HEK293 (cell line): Measurements from ENCODE around the gene PKIB.

ENCODE experiments used
- ELK4 ChIP-seq: IDR thresholded peaks from 2 replicates; pipeline ENCODE4 v1.6.1; 2011; ENCODE audit warnings: mild to moderate bottlenecking, low read depth, low read length, borderline replicate concordance
- FEZF1 ChIP-seq: fragments of 450-650 bp; formaldehyde crosslinking; IDR thresholded peaks from 2 replicates; pipeline ENCODE4 v1.5.1; 2016; ENCODE audit warnings: missing biosample characterization, missing genetic modification characterization
- GLI4 ChIP-seq: fragments of 450-650 bp; formaldehyde crosslinking; IDR thresholded peaks from 2 replicates; pipeline ENCODE4 v1.5.1; 2016; ENCODE audit warnings: missing biosample characterization, missing genetic modification characterization
- HIC1 ChIP-seq: fragments of 450-650 bp; formaldehyde crosslinking; IDR thresholded peaks from 2 replicates; pipeline ENCODE4 v1.5.1; 2016; ENCODE audit warnings: missing biosample characterization, missing genetic modification characterization
- HOXA7 ChIP-seq: sonication (generic); formaldehyde crosslinking; IDR thresholded peaks from 2 replicates; pipeline ENCODE4 v1.8.1; 2022; ENCODE audit warnings: missing genetic modification reagents, borderline replicate concordance
- INSM2 ChIP-seq: fragments of 450-650 bp; formaldehyde crosslinking; IDR thresholded peaks from 2 replicates; pipeline ENCODE4 v1.5.1; 2016; ENCODE audit warnings: missing biosample characterization, missing genetic modification characterization
- KLF16 ChIP-seq: fragments of 450-650 bp; formaldehyde crosslinking; IDR thresholded peaks from 2 replicates; pipeline ENCODE4 v1.5.1; 2017; ENCODE audit warnings: missing biosample characterization, missing genetic modification characterization
- MYNN ChIP-seq: fragments of 450-650 bp; formaldehyde crosslinking; IDR thresholded peaks from 2 replicates; pipeline ENCODE4 v1.5.1; 2016; ENCODE audit warnings: missing biosample characterization, missing genetic modification characterization, borderline replicate concordance
- PRDM10 ChIP-seq: fragments of 450-650 bp; formaldehyde crosslinking; IDR thresholded peaks from 2 replicates; pipeline ENCODE4 v1.5.1; 2016; ENCODE audit warnings: missing biosample characterization, missing genetic modification characterization
- PRDM6 ChIP-seq: fragments of 450-650 bp; formaldehyde crosslinking; IDR thresholded peaks from 2 replicates; pipeline ENCODE4 v1.5.1; 2017; ENCODE audit warnings: missing biosample characterization, missing genetic modification characterization
- SP7 ChIP-seq: fragments of 450-650 bp; formaldehyde crosslinking; IDR thresholded peaks from 2 replicates; pipeline ENCODE4 v1.5.1; 2016; ENCODE audit warnings: missing biosample characterization, missing genetic modification characterization
- YY1 ChIP-seq: fragments of 450-650 bp; formaldehyde crosslinking; IDR thresholded peaks from 2 replicates; pipeline ENCODE4 v1.5.1; 2018; ENCODE audit warnings: missing biosample characterization, missing genetic modification characterization
- YY2 ChIP-seq: fragments of 450-650 bp; formaldehyde crosslinking; IDR thresholded peaks from 2 replicates; pipeline ENCODE4 v1.5.1; 2016; ENCODE audit warnings: missing biosample characterization, missing genetic modification characterization
- ZBTB20 ChIP-seq: fragments of 450-650 bp; formaldehyde crosslinking; IDR thresholded peaks from 2 replicates; pipeline ENCODE4 v1.5.1; 2016; ENCODE audit warnings: missing biosample characterization, missing genetic modification characterization
- ZFP41 ChIP-seq: fragments of 450-650 bp; formaldehyde crosslinking; IDR thresholded peaks from 2 replicates; pipeline ENCODE4 v1.5.1; 2016; ENCODE audit warnings: missing biosample characterization, missing genetic modification characterization, borderline replicate concordance
- ZNF140 ChIP-seq: fragments of 450-650 bp; formaldehyde crosslinking; IDR thresholded peaks from 2 replicates; pipeline ENCODE4 v1.5.1; 2016; ENCODE audit warnings: missing biosample characterization, missing genetic modification characterization
- ZNF211 ChIP-seq: fragments of 450-650 bp; formaldehyde crosslinking; IDR thresholded peaks from 2 replicates; pipeline ENCODE4 v1.5.1; 2016; ENCODE audit warnings: low read depth, missing biosample characterization, missing genetic modification characterization
- ZNF341 ChIP-seq: fragments of 450-650 bp; formaldehyde crosslinking; IDR thresholded peaks from 2 replicates; pipeline ENCODE4; 2016; ENCODE audit warnings: low read depth, missing biosample characterization, missing genetic modification characterization
- ZNF354C ChIP-seq: fragments of 450-650 bp; formaldehyde crosslinking; IDR thresholded peaks from 2 replicates; pipeline ENCODE4 v1.5.1; 2016; ENCODE audit warnings: missing biosample characterization, missing genetic modification characterization, low read depth, borderline replicate concordance
- ZNF366 ChIP-seq: fragments of 450-650 bp; formaldehyde crosslinking; conservative IDR thresholded peaks from 2 replicates; pipeline ENCODE4 v1.5.1; 2016; ENCODE audit warnings: missing biosample characterization, missing genetic modification characterization
- ZNF37A ChIP-seq: fragments of 450-650 bp; IDR thresholded peaks from 2 replicates; pipeline ENCODE4 v1.5.1; 2018; ENCODE audit warnings: missing biosample characterization, missing genetic modification characterization
- ZNF398 ChIP-seq: fragments of 450-650 bp; formaldehyde crosslinking; IDR thresholded peaks from 2 replicates; pipeline ENCODE4 v1.5.1; 2017; ENCODE audit warnings: missing biosample characterization, missing genetic modification characterization
- ZNF473 ChIP-seq: fragments of 450-650 bp; formaldehyde crosslinking; IDR thresholded peaks from 2 replicates; pipeline ENCODE4 v1.5.1; 2017; ENCODE audit warnings: missing biosample characterization, missing genetic modification characterization
- ZNF561 ChIP-seq: fragments of 450-650 bp; IDR thresholded peaks from 2 replicates; pipeline ENCODE4 v1.5.1; 2018; ENCODE audit warnings: missing biosample characterization, missing genetic modification characterization, borderline replicate concordance
- ZNF580 ChIP-seq: fragments of 450-650 bp; formaldehyde crosslinking; IDR thresholded peaks from 2 replicates; pipeline ENCODE4 v1.5.1; 2016; ENCODE audit warnings: missing biosample characterization, missing genetic modification characterization
- ZNF610 ChIP-seq: fragments of 450-650 bp; formaldehyde crosslinking; IDR thresholded peaks from 2 replicates; pipeline ENCODE4 v1.5.1; 2016; ENCODE audit warnings: missing biosample characterization, missing genetic modification characterization, borderline replicate concordance
- ZNF629 ChIP-seq: fragments of 450-650 bp; formaldehyde crosslinking; IDR thresholded peaks from 2 replicates; pipeline ENCODE4 v1.5.1; 2017; ENCODE audit warnings: missing biosample characterization, missing genetic modification characterization
- ZNF768 ChIP-seq: fragments of 450-650 bp; formaldehyde crosslinking; IDR thresholded peaks from 2 replicates; pipeline ENCODE4 v1.5.1; 2018; ENCODE audit warnings: missing biosample characterization, mild to moderate bottlenecking, missing genetic modification characterization
- ZXDB ChIP-seq: fragments of 450-650 bp; formaldehyde crosslinking; IDR thresholded peaks from 2 replicates; pipeline ENCODE4 v1.5.1; 2016; ENCODE audit warnings: missing biosample characterization, missing genetic modification characterization

PKIB gene

GRCh38 chr6:122620902-122621301 lies 10.7 kb downstream of the PKIB start (continued):
- TF ChIP-seq ZNF354C (tag by site-specific recombination) (no peak), FEZF1 (tag by site-specific recombination) (no peak; the same call in 1 of the 2 replicates), ZNF473 (tag by site-specific recombination) (no peak), YY1 (no peak), ZNF629 (tag by site-specific recombination) (0 out of 2 replicates have a peak, but pooled peaks have one; percentile 46), PRDM6 (tag by site-specific recombination) (peak; percentile 75), ZNF140 (no peak), PRDM10 (tag by site-specific recombination) (peak; percentile 26; the same call in 1 of the 2 replicates), HIC1 (tag by site-specific recombination) (0 out of 2 replicates have a peak, but pooled peaks have one; percentile 18), YY2 (no peak), KLF16 (tag by site-specific recombination) (no peak), ZFP41 (tag by site-specific recombination) (no peak), ZNF366 (peak; percentile 71), ZXDB (tag by site-specific recombination) (peak; percentile 20; the same call in 1 of the 2 replicates), MYNN (tag by site-specific recombination) (no peak), ZNF610 (tag by site-specific recombination) (no peak), SP7 (tag by site-specific recombination) (no peak), ZNF37A (tag by site-specific recombination) (no peak), ZNF341 (tag by site-specific recombination) (no peak), GLI4 (tag by site-specific recombination) (no peak), ZNF580 (no peak), ELK4 (no peak), ZNF398 (tag by site-specific recombination) (no peak), ZBTB20 (no peak), HOXA7 (CRISPR knock-in tag) (no peak), ZNF561 (tag by site-specific recombination) (no peak), INSM2 (tag by site-specific recombination) (0 out of 2 replicates have a peak, but pooled peaks have one; percentile 25), ZNF768 (tag by site-specific recombination) (no peak), ZNF211 (tag by site-specific recombination) (no peak)
